Stimulated activated naive CD4-positive, alpha-beta T cell treated with Interleukin-2 at 50 U/mL for 16 hours (primary cell): ENCODE data around the gene SMCO4.
"Not testable (repeated sequence)": the region's sequence is repeated elsewhere in the genome, so short reads cannot be mapped to it uniquely, and the experiment has no call there.

Experiments used
- DNase-seq: peaks from one replicate; lab custom pipeline; 2025; lab: John Stamatoyannopoulos, UW

SMCO4 gene

DNA sequence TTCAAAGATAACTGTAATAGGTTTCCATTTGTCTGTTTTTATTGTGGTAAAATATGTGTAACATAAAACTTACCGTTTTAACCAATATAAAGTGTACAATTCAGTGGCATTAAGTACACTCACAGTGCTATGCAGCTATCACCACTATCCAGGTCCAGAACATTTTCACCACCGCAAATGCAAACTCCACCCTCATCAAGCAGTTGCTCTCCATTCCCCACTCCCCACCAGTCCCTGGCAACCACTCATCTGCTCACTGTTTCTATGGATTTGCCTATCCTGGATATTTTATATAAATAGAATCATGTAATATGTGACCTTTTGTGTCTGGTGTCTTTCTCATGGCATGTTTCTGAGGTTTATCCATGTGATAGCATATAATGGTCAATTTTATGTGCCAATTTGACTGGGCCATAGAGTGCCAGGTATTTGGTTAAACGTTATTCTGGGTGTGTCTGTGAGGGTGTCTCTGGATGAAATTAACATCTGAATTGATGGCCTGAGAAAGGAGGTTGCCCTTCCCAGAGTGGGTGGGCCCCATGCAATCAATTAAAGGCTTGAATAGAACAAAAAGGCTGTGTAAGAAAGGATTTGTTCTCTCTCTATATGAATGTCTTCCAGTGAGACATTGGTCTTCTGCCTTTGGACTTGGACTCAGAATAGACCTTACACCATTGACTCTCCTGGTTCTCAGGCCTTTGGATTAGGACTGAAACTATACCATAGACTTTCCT, 17.2 kb upstream of the SMCO4 start:
- no peak for DNase-seq

DNA sequence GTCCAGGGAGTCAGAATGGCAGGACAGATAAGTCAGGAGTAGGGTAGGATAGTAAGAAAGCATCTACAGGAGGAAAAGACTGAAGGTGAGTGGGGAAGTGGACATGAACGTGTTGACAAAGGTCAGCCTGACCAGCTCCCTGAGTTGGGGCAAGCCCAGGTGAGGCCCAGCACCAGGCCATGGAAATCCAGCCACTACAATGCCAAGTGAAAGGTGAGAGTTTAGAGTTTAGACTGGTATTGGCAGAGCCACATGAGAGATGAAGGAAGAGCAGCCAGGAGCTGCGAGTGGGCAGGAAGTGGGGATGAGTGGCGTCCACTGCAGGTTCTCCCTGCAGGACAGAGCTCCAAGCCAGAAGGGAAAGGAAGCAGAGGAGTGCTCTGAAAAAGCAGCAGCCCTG, 16.5 kb upstream of the SMCO4 start:
- DNase-seq: no peak

DNA sequence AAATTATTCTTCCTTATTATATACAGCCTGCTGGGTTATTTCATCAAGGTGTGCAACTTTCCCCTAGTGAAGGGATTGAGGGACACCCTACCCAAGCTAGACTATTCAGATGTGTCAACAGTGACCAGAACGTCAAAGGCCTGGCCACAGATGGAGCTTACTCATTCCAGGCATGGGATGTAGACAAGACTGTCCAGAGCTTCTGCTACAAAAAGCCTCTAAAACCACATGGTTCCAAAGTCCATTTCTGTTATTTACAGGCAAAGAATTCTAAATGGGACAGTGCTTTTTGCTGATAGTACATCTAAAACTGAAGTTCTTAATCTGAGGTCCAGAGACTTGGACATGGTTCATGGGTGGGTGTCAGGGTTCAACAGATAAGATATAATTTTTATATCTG, 9.7 kb upstream of the SMCO4 start:
- DNase-seq: no peak

DNA sequence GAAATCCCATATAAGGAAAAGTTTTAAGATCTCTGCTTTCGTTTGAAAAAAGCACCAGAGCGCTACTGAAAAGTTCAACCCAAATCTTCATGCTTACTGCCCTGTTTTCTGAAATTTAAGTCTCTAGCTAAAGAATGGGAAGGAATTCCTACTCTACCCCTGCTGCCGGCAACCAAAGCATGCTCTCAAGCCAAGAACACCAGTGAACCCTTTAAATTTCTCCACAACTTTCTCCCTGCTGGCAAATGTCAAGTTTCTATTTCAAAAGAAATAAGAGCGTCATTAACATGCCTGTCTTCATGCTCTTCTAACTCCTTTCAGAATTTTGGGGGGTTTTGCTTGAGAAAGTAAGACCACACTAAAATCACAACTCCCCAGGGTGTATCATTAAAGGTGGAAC, 6.8 kb upstream of the SMCO4 start:
- DNase-seq: no peak

DNA sequence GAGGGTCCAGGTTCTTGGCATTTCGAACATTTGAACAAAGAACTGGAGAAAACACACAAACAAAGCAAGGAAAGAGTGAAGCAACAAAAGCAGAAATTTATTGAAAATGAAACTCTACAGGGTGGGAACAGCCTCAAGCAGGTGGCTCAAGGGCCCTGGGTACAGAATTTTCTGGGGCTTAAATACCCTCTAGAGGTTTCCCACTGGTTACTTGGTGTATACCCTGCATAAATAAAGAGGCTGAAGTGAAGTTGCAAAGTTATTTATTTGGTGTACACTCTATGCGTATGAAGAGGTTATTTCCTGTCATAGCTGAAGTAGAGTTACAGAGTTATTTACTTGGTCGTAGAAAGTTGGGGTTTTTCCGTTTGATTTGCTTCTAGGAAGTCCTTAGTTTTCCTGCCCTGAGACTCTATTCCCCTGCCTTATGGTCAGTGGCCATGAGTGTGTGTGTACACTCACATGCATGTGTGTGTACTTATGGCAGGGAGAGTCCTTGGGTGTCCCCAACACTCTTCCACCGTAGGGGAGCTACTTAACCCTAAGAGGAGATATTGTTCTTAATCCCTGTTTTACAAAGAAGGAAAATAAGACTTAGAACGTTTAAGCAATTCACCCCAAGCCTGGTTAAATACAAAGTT, 5.6 kb upstream of the SMCO4 start:
- DNase-seq: no peak

DNA sequence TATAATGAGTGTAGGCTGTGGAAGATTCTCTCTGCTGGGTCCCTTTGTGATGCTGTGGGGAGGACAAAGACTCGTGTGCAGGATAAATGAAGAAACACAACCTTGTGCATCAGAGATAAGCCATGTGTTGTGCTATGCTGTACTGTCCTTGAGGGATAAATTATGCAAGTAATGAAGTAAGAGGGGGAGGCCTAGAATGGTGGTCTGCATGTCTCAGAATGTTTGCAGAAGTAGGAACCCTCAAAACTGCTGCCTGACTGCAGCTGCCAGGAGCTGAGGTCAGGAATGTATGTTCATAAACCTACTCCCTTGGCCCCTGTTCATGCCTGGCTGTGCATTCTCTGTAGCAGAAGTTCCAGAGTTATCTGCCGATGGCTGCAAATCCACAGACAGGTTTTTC, 4.6 kb upstream of the SMCO4 start:
- DNase-seq: no peak

DNA sequence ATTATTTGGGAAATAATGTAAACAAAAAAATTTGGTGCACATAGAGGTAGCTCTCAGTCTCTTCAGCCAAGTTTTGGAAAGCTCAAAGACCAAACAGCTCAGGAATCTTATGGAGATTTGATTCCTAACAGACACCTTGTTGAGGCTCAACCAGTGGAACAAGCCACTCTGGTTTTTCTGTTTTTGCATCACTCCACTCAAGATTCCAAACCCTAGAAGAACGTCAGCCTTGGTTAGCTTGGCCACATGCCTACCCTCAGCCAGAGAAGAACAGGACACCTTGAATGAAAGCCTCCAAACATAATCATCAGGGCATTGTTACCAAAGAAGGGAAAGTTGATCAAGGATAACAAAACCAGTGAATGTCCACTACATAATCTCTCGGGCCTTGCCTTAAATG, 3.8 kb upstream of the SMCO4 start:
- DNase-seq: no peak

DNA sequence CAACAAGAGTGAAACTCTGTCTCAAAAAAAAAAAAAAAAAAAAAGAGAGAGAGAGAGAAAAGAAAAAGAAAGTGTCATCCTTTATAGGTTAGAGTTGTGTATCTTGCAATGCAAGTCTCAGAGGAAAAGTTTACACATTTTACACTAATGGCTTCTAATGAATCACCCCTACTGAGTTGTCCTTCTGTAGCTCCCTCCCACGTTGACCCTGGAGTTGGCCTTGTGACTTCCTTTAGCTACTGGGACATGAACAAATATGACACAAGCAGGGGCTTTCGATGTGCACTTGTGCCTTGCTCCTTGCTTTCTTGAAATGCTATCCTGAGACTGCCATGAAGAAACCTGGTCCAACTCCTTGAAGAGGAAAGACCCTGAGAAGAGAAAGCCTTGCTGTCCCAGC, 2.4 kb upstream of the SMCO4 start:
- no peak for DNase-seq

DNA sequence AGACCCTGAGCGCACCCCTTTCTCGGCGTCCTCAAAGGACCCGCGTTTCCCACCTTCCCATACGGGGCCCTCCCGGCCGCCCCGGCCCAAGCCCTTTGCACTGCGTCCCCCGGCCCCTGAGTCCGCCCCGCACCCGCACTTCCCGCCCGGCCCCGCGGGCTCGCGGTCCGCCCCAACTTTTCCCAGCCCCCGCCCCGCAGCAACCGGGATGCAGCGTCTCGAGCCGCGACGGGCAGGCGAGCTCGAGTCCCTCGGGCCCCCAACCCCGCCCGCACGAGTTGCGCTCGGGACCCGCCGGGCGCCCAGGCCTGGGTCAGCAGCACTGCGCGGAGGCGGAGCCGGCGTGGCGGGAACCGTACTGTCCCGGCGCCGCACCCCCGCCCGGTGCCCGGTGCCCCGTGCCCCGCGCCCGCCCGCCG, 371 bp downstream of the SMCO4 start:
- DNase-seq: no peak

DNA sequence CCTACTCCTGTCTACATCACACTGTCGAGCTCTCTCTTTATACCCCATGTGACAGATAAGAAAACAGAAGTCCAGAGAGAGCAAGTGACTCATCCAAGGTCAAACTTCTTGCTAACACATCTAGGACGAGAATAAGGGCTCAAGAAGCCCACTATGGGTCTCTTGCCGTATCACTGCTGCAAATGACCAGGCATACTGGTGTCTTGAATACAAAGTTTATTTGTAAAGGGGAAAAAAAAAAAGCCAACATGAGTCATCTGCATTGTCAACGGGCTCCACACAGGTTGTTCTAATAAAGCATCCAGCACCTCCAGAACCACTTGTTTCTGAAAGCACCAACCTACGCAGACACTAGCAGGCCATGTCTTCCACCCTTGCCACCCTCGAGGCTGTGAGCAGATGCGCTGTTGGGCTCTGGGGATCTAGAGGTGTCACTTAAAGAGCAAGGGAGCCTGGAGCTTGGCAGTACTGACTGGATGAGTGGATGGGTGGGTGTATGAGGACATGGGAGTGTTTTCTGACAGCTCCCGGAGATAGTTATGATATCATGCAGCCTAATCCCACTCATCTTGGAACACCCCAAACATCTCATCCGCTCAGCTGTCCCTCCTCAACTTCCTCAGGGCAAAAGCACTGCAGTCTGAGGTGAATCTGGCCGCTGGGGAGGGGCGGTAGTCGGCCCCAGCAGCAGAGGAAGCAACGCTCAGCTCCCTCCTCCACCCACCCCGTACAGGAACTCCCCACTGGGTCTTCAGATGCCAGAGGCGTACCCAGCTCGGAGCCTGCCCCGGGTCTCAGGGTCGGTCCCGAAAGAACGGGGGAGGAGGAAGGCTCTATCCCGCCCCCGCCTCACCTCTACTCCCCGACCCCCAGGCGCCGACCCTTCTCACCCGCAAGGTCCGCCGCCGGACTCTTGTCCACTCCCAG, 1.0 kb downstream of the SMCO4 start:
- peak; percentile 26 for DNase-seq

DNA sequence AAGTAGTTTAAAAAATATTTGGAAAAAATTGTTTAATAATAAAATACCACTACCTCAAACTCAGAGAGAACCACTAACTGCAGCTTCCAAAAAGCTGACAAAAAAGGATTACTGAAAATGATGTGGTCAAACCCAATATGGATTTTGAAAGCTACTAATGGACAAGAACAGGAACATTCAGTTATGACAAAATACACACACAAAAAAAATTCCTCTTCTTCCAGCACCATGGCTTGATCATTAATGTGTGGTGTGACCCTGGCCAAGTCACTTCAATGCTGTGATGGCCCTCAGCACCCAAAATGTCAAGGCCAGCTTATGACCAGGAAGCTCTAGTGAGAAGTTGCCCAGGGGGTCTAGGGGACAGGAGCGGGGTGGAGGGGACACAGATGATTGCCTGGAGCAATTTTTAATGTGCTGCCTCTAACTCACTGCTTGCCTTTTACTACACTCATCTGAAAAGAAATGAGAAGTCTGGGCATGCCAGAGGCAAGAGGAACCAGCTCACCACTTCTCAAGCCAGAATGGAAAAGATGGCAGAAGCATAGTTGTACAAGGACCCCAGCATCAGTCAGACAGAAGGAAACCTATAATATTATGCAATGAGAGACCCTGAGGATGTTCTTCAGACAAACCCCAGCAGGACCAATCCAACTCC, 2.2 kb downstream of the SMCO4 start:
- no peak for DNase-seq

DNA sequence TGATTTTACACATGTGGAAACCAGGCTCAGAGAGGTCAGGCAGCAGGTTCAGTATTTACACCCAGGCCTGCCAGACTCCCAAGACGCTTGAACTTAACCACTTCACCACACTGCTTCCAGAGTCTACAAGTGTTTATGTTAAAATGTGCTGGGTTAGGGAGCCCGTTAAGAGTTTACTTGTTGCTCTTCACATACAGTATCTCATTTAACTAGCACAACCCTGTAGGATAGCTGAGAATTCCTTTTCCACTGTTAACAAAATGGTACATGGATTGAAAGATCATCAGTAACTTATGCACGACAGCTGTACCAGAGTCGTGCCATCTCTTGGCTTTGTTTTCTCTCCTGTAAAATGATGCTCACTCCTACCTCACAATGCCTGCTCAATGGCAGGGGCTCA, 2.9 kb downstream of the SMCO4 start:
- DNase-seq: no peak

DNA sequence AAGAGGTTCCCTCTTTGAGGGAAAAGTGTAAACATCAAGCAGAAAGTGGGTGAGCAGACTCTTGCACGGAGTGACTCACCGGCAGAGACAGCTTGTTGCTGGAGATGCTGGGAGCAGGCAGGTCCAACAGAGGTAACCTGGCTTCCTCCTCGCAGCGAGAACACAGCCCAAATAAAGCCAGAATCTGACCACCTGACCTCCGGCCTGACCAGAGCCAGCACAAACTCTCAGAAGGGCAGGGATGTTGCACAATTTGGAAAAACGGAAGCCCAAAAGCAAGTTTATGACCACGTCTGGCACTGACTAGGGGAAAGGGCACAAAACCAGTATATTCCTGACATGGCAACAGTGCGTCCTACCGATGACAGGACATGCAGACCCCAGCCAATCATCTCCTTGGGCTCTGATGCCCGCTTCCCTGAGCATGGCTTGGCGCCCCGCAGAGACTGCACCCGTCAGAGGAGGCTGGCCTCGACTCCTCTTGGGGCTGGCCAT, 5.4 kb downstream of the SMCO4 start:
- DNase-seq: no peak

DNA sequence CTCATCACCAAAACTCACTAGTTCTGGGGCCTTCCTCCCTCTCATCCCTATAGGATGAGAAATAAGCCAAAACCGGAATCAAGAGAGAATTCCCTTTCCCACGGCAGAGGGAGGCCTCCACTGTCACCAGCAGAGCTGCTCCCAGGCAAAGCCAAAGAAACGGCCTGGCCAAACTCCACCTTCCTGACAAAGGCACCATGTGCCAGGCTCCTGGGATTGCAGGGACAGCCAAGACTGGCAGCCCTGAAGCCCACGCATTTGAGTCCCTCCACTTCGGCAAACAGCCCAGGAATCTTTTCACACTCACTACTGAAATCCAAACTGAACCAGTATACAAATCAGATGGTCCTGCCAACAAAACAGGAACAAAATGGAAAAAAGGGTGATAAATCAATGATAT, 6.1 kb downstream of the SMCO4 start:
- no peak for DNase-seq

DNA sequence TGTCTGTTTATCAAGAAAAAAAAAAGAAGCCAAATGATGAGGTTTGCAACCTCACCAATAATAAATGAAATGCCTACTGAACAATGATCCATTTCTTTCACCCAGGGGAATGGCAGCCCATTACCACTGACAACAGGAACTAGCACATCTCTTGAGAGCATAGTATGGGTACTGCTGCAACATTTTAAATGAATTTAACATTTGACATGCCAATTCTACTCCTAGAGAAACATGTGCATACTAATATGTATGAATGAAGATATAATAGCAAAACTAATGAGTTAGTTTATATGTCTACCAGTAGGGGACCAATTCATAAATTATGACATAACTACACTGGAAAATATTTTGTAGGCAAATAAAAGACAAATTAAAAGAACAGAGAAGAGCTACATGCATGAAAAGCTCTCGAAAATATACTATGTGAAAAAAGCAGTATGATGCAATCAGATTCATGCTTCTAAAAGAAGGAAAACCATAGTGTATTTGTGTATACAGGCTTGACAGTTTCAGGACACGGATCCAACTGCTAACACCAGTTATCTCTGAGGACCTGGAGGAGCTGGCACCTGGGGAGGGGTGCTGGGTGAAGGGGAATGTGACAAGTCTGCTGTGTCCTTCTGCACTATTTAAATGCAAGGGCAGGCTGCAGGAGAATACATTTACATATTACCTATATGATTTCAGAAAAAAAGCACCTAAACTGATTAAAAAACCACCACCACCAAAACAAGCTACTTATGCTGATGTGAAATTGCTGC, 6.9 kb downstream of the SMCO4 start:
- no peak for DNase-seq

DNA sequence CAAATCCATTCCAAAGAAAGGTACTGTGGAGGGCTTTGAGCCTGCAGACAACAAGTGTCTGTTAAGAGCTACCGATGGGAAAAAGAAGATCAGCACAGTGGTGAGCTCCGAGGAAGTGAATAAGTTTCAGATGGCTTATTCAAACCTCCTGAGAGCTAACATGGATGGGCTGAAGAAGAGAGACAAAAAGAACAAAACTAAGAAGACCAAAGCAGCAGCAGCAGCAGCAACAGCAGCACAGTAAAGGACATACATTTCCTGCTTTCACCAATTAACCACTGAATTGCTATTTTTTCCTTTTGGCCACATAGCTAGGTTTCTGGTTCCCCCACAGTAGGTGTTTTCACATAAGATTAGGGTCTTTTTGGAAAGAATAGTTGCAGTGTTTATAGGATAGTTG, 7.6 kb downstream of the SMCO4 start:
- not testable (repeated sequence) for DNase-seq

DNA sequence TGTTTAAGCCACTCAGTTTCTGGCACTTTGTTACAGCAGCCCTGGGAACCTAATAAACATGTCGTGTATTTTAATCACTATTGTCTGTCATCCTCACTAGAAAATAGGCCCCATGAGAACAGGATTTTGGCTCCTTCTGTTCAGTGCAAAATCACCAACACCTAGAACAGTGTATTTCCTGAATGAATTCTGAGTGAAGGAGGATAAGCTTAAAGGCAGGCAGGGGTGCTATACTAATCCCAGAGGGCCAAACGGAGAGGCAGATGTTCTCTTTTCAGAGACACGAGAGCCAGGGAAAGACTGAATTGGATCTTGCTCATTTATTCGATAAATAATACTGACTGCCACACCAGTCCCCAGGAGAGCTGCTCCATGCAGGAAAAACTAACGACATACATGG, 10.4 kb downstream of the SMCO4 start:
- no peak for DNase-seq

DNA sequence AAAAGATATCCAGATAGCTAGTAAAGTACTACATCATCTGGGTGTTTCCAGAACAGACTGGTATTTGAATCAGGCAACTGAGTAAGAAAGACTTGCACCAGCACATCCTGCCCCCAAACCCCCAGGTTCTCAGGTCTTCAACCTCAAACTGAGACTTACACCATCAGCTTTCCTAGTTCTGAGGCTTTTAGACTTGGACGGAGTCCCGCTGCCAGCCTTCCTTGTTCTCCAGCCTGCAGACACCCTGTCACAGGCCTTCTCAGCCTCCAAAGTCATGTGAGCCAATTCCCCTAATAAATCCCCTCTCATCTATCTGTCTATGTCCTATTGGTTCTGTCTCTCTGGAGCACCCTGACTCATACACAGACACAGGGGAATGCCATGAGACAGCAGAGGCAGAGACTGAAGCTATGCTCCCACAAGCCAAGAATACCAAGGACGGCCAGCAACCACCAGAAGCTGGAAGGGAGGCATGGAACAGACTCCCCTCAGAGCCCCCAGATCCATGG, 10.9 kb downstream of the SMCO4 start:
- DNase-seq: no peak

DNA sequence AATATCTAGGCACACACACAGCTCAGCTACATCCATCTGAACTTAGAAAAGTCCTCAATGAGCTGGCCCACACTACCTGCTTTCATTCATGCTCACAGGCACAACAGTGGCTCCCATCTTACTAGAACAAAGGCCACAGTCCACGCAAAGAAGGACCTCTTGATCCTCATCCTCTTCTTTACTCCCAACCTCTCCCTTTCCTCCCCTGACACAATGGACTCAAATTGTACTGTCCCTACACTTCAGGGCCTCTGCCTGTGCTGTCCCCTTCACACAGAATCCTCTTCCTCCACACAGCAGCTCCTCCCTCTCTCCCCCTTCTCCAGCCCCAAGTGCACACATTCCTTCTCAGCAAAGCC, 12.7 kb downstream of the SMCO4 start:
- no peak for DNase-seq

DNA sequence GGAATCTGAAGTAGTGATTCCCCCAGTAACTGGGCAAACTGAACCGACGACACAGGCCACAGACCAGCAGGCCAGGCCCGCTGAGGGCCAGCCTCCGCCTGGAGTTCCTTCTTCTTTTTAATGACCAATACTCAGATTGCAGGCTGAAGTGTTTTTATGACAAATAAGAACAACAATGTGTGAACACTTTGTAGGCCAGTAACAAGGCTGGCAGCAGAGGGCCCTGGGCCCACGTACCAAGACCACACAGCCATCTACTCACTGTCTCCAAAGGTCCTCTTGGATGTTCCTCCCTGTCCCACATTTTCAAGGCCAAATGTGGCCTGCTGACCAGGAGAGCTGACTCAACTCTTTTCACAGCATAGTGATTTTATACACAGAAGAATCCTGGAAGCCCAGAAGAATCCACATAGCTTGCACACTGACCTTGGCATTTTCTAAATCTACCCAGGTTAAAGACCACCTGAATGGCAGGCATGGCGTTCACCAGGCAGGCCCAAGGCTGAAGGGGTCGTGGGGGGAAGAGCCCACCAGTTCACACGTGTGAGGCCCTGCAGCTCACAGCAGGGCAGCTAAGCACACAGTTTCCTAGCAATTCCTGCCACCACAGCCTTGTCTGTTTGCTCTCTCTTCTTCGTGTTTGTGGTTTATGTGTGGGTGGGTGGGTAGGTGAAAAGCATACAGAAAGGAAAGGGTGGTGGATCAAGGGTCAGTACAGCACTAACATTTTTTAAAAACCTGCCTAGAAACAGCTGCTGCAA, 13.3 kb downstream of the SMCO4 start:
- no peak for DNase-seq
